ENCODE results near the gene DCAF4. TPM values are rescaled to one million over a fixed set of nuclear protein-coding genes. Genes with fewer than 3 reads are reported as not detected.
A peak's percentile ranks its signal among the peaks of the same experiment; 100 is the strongest.

The DCAF4 gene
- total and polyA plus RNA-seq, 2 experiments from 2014 or later, result 11.0 to 23.2 TPM

GRCh38 chr14:72909163-72909562 lies 17.1 kb upstream of the DCAF4 start:
- no peaks in the 10 kb centered on the region for H3K27me3 ChIP-seq
- no peaks in the 10 kb centered on the region for H3K36me3 ChIP-seq
- H3K4me3 ChIP-seq, result no peak overlapping the region
- no peak overlapping the region for H3K27ac ChIP-seq
- TF ChIP-seq CTCF (IDR thresholded peaks at IDR 0.05; ENCODE audit: low read depth, low read length), result no peak
- DNase-seq (ENCODE audit: low read depth in 1 of 2, low spot score in 1 of 2), result peak in 1 of 2 donors; percentile 14
- H3K4me1 ChIP-seq (ENCODE audit: low read depth), result peaks cover 25% of the 10 kb centered on the region
- no peaks in the 10 kb centered on the region for H3K9me3 ChIP-seq (ENCODE audit: low read depth)

- H3K27ac ChIP-seq, result no peak overlapping the region
- H3K9me3 ChIP-seq (ENCODE audit: low read depth), result no peaks in the 10 kb centered on the region
These were observed 12.5 kb upstream of the DCAF4 start for GRCh38 chr14:72913809-72914208.

DNA sequence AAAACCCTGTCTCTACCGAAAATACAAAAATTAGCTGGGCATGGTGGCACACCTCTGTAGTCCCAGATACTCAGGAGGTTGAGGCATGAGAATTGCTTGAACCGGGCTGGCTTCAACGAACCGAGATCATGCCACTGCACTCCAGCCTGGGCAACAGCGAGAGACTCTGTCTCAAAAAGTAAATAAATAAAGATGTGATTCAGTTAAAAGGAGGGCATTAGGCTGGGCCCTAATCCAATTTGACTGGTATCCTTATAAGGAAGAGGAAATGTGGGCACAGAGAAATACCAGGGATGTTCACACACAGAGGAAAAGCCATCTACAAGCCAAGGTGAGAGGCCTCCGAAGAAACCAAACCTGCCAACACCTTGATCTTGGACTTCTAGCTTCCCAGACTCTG lies 10.1 kb upstream of the DCAF4 start:
- Histone ChIP-seq H3K27me3 (no peaks in the 10 kb centered on the region), H3K4me1 (ENCODE audit: low read depth) (no peaks in the 10 kb centered on the region), H3K4me3 (no peak overlapping the region), H3K27ac (no peak overlapping the region), H3K36me3 (no peaks in the 10 kb centered on the region), H3K9me3 (ENCODE audit: low read depth) (no peaks in the 10 kb centered on the region)
- no peak for TF ChIP-seq CTCF (IDR thresholded peaks at IDR 0.05; ENCODE audit: low read depth, low read length)
- no peak for DNase-seq (ENCODE audit: low read depth in 1 of 2, low spot score in 1 of 2)

More at GRCh38 chr14:72913809-72914208, 12.5 kb upstream of the DCAF4 start:
- no peak overlapping the region for H3K4me3 ChIP-seq
- TF ChIP-seq CTCF (IDR thresholded peaks at IDR 0.05; ENCODE audit: low read depth, low read length), result no peak
- no peak for DNase-seq (ENCODE audit: low read depth in 1 of 2, low spot score in 1 of 2)
- H3K36me3 ChIP-seq, result no peaks in the 10 kb centered on the region
- H3K27me3 ChIP-seq, result no peaks in the 10 kb centered on the region
- peaks cover 7% of the 10 kb centered on the region for H3K4me1 ChIP-seq (ENCODE audit: low read depth)

DNA sequence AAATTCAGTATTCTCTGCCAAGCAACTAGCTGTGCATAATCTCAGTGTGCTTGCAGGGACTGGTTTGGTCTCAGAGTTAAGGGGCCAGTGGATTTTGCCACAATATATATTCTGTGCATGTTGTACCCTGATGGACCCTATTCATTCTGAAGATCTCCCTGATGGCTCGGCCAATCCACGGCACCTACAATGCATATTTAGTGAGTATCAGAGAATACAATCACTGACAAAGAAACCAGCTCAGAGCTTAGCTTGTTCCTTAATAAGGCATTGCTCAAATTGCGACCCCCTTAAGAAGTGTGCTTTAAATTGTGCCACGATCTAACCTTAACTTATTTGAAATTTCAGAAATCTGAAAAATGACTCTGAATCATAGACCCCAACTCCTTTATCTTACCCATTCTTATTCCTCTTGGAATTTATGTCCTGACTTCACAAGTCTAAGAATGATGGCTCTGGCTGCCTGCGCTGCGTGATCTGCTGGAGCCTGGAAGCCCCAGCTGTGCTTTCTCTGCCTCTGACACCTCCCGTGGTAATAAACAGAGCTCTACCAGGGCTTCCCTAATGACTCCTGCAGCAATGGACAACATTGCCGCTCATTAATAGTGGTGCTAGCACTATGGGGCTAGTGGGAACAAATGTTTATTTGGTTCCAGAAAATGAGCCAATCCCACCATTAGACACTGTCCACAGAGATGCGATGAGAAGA lies 9.0 kb upstream of the DCAF4 start:
- TF ChIP-seq CTCF (IDR thresholded peaks at IDR 0.05; ENCODE audit: low read depth, low read length), result no peak
- DNase-seq (ENCODE audit: low read depth in 1 of 2, low spot score in 1 of 2), result peak in 1 of 2 donors; percentile 47
- no peak overlapping the region for H3K27ac ChIP-seq
- no peaks in the 10 kb centered on the region for H3K27me3 ChIP-seq
- no peaks in the 10 kb centered on the region for H3K4me1 ChIP-seq (ENCODE audit: low read depth)
- no peaks in the 10 kb centered on the region for H3K36me3 ChIP-seq
- H3K4me3 ChIP-seq, result no peak overlapping the region
- no peaks in the 10 kb centered on the region for H3K9me3 ChIP-seq (ENCODE audit: low read depth)

GRCh38 chr14:72920008-72920407 lies 6.3 kb upstream of the DCAF4 start:
- peaks cover 3% of the 10 kb centered on the region for H3K4me1 ChIP-seq (ENCODE audit: low read depth)
- H3K27ac ChIP-seq, result no peak overlapping the region
- peak; percentile 21 for TF ChIP-seq CTCF (IDR thresholded peaks at IDR 0.05; ENCODE audit: low read depth, low read length)
- no peak overlapping the region for H3K4me3 ChIP-seq
- DNase-seq (ENCODE audit: low read depth in 1 of 2, low spot score in 1 of 2), result no peak
- no peaks in the 10 kb centered on the region for H3K27me3 ChIP-seq
- H3K9me3 ChIP-seq (ENCODE audit: low read depth), result no peaks in the 10 kb centered on the region
- no peaks in the 10 kb centered on the region for H3K36me3 ChIP-seq
